HG02763 (cell line): ENCODE results near the gene FLT4.
"Not testable (repeated sequence)": the region's sequence is repeated elsewhere in the genome, so short reads cannot be mapped to it uniquely, and the experiment has no call there.

Experiments used
- ATAC-seq: cut with Tn5 transposase; IDR thresholded peaks from one replicate; pipeline ENCODE4 v1.9.1; 2021; ENCODE audit warnings: mild to moderate bottlenecking, moderate library complexity; ENCODE audit not compliant: unreplicated experiment

The FLT4 gene

GRCh38 chr5:180649297-180650039 is at the start of gene FLT4:
TSS of gene FLT4 (minus strand) at chr5:180649600. CDS start at chr5:180649545, 55 bp downstream.
- no peak for ATAC-seq

- no peak for ATAC-seq
These were observed 49.6 kb upstream of the FLT4 start for GRCh38 chr5:180699042-180699441.

- no peak for ATAC-seq
These were observed 46.7 kb upstream of the FLT4 start for GRCh38 chr5:180696116-180696515.

GRCh38 chr5:180692429-180692828 is 43.0 kb upstream of the FLT4 start:
- ATAC-seq: no peak

DNA sequence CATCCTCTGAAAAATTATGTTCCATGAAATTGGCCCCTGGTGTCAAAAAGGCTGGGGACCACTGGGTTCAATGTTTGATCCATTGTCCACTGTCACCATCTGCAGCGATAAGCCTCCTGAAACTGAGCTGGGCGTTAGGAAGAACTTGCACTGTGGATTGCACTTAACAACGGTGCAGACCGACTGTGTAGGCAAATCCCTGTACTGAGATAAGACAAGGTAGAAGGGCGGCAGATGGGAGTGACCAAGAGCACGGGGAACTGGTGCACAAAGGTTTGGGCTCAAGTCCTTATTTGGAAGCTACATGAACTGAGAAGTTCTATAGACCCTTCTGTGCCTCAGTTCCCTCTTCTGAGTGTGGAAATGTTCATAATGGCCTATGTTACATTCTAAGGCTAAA is 41.6 kb upstream of the FLT4 start:
- no peak for ATAC-seq

DNA sequence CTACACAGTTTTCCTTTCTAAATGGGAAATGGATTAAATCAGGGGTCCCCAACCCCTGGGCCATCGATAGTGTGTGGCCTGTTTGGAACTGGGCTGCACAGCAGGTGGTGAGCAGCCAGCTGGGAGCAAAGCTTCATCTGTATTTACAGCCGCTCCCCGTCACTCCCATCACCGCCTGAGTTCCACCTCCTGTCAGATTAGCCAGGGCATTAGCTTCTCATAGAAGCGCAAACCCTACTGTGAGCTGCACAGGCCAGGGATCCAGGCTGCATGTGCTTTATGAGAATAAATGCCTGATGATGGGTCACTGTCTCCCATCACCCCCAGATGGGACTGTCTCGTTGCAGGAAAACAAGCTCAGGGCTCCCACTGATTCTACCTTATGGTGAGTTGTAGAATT is 41.2 kb upstream of the FLT4 start:
- ATAC-seq: no peak

DNA sequence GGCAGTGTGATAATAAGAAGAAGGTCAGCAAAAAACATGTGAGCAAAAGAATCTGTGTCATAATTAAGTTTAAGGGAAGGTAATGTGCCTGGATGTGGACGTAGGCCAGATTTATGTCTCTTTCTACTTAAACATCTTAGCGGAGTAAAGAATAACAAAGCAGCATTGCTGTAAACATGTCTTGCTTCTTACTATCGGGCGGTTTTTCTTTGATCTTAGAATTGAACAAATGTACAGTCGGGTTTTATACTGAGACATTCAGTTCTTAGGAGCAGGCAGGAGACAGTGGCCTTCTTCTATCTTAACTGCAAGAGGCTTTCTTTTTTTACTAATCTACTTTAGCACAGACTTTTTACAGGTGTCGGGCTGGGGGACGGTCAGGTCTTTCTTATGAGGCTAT is 40.4 kb upstream of the FLT4 start:
- no peak for ATAC-seq

DNA sequence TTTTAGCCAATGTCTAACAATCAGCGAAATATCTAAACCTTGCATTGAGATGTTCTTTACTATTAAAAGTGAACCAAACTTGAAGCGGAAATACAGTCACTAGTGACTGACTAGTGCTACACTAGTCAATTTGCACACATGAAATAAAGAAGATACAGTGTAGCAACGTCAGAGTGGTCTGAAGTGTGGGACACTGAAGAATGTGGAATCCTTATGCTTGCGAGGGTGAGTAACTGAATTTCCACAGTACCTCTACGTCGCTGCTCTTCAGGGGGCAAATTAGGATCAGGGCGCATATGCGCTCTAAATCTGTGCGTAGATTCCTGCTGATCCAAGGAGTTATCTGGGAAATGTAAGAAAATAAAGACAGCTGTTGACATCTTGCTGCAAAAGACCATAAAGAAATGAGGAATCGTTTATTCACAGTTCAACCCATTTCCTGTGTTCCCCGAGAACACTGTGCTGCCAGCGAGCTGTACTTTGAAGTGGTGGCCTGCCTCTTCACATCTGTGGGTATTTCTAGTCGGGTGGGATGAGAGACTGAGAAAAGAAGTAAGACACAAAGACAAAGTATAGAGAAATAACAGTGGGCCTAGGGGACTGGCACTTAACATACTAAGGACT is 39.8 kb upstream of the FLT4 start:
- ATAC-seq: no peak

GRCh38 chr5:180688330-180689070 is 39.1 kb upstream of the FLT4 start:
- no peak for ATAC-seq

DNA sequence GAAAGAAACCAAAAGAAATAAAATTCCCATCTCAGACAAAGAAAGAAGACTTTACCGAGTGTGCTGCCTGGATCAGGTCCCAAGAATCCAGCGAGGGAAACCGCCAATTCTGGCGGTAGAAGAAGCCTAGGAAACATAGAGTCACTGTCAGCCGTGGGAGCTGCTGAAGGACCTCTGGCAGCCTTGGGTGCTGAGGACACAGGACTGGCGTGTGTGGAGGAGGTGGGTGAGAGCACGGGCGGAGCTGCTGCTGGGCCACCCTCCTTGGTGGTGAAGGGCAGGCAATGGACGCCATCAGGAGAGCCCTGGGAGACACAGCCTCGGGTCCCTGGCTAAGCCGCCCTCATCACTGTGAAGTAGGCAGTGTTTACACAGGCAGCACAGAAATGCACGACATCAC is 37.4 kb upstream of the FLT4 start:
- not testable (repeated sequence) for ATAC-seq

GRCh38 chr5:180684623-180685161 is 35.3 kb upstream of the FLT4 start:
- ATAC-seq: no peak

DNA sequence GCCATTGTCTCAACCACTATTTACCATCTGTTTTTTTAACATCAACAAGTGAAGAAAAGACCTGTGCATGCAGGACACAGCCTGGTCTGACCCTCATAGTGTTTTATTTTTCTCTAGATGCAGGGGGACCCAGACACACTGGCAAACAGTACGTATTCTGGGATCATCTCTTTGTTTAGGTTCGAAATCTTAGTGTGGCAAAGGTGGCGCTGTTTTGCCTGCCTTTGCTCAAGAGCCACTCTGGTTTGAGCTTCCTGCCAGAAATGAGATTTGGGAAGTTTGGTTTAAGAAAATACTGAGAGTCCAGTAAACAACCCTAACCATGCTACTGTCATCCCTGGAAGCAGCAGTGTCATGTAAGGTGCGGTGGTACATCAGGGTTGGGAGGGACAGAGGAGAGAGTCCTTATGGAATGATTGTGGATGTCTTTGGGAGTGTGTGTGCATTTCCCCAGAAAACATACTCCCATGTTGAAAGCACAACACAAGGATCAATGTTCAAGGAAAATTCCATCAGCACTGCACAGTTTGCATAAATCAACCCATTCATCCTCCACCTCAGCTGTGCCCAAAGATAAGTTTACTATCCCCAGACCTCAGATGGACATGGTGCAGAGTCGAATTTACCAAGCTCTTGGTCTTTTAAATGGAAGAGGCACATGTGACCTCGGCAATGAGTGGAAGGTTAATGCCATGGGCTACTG is 34.0 kb upstream of the FLT4 start:
- ATAC-seq: no peak

DNA sequence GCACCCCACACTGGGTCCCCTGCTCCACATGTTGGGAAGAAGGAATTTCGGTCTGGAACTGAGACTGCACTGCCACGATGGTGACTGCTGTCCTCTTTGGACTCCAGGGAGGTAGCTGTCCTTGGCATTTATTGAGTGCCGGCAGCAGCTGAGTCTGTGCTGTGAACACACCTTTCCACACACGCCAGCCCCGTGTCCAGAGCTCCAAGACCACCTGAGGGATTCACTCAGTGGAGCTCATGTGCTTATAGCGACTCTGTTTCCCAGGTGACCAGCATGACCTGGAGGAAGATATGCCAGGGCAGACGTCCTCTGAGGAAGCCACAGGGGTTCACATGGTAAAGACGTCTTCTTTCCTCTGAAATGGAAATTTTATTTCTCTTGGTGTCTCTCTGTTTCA is 33.2 kb upstream of the FLT4 start:
- ATAC-seq: no peak

DNA sequence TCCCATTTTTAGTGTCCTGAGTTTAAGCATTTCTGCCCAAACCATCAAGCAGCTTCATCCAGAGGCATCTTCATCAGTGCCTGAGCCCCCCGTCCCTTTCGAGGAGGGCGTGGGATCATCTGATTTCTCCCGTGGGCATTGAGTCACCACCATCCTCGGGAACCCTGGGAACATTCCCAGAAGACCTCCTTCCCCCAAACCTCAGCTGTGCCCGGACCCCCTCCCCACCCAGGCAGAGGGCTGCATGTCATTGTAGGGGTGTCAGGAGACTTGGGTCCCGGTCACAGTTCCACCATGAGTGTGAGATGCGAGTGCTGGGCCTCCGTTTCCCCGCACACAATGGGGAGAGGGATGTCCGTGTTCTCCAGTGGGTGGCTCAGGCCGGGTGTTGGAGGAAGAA is 32.6 kb upstream of the FLT4 start:
- not testable (repeated sequence) for ATAC-seq

DNA sequence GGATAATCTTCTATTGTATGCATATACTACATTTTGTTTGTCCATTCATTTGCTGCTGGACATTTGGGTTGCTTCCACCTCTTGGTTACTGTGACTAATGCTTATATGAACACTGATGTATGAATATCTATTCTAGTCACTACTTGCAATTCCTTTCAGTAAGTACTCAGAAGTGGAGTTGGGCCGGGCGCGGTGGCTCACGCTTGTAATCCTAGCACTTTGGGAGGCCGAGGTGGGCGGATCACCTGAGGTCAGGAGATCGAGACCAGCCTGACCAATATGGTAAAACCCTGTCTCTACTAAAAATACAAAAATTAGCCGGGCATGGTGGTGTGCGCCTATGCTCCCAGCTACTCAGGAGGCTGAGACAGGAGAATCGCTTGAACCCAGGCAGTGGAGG is 28.9 kb upstream of the FLT4 start:
- ATAC-seq: not testable (repeated sequence)

- ATAC-seq: no peak
These were observed 25.7 kb upstream of the FLT4 start for GRCh38 chr5:180675036-180675635.

- ATAC-seq: not testable (repeated sequence)
These were observed 24.7 kb upstream of the FLT4 start for GRCh38 chr5:180674090-180674475.

- ATAC-seq: no peak
These were observed 24.1 kb upstream of the FLT4 start for GRCh38 chr5:180673371-180674089.

GRCh38 chr5:180671958-180672524 is 22.6 kb upstream of the FLT4 start:
- ATAC-seq: not testable (repeated sequence)
